ENCODE data around the gene UXS1. TPM values are rescaled to one million over a fixed set of nuclear protein-coding genes. Genes with fewer than 3 reads are reported as not detected.
"Not testable (repeated sequence)": the region's sequence is repeated elsewhere in the genome, so short reads cannot be mapped to it uniquely, and the experiment has no call there.

Gene UXS1
- total RNA-seq: 10 to 100 TPM; 28.3 to 49.1 TPM

GRCh38 chr2:106193977-106194778, at the start of gene UXS1:
Gene UXS1, minus strand, starts transcription at chr2:106194301. Its CDS starts 60 bp downstream, at chr2:106194241.
- peaks cover 4 to 34% of the 10 kb centered on the region in 2 donors for H3K4me1 ChIP-seq (ENCODE audit: control insufficient read depth in 1 of 2, low read depth in 2 of 2)
- ATAC-seq (ENCODE audit: insufficient number of reproducible peaks, low FRiP score, low read depth) (peak; percentile 83), DNase-seq (ENCODE audit: low spot score) (peak; percentile 88)
- peak within 1 kb of the TSS; percentile 95 for H3K4me3 ChIP-seq
- TF ChIP-seq CTCF (IDR thresholded peaks at IDR 0.05): no peak
- peak within 1 kb of the TSS; percentile 49 to 64 for H3K27ac ChIP-seq
- H3K9me3 ChIP-seq: no peaks in the 10 kb centered on the region
- no peaks in the 10 kb centered on the region for H3K36me3 ChIP-seq
- no peaks in the 10 kb centered on the region for H3K27me3 ChIP-seq (replicated peaks; ENCODE audit: insufficient read depth)

GRCh38 chr2:106239491-106239890, 45.4 kb upstream of the UXS1 start:
- H3K27ac ChIP-seq; ATAC-seq (ENCODE audit: insufficient number of reproducible peaks, low FRiP score, low read depth); DNase-seq (ENCODE audit: low spot score); H3K4me1 ChIP-seq (ENCODE audit: control insufficient read depth in 1 of 2, low read depth in 2 of 2); H3K36me3 ChIP-seq; H3K4me3 ChIP-seq; H3K27me3 ChIP-seq (replicated peaks; ENCODE audit: insufficient read depth): not testable (repeated sequence)
- H3K9me3 ChIP-seq: peaks cover 12% of the 10 kb centered on the region

- not testable (repeated sequence) for H3K27ac ChIP-seq; DNase-seq (ENCODE audit: low spot score); H3K4me3 ChIP-seq; H3K36me3 ChIP-seq; H3K27me3 ChIP-seq (replicated peaks; ENCODE audit: insufficient read depth); H3K4me1 ChIP-seq (ENCODE audit: control insufficient read depth in 1 of 2, low read depth in 2 of 2); ATAC-seq (ENCODE audit: insufficient number of reproducible peaks, low FRiP score, low read depth)
- H3K9me3 ChIP-seq: peaks cover 12% of the 10 kb centered on the region
Observed at GRCh38 chr2:106235392-106235791, 41.3 kb upstream of the UXS1 start.

GRCh38 chr2:106233350-106233706, 39.2 kb upstream of the UXS1 start:
- TF ChIP-seq CTCF (IDR thresholded peaks at IDR 0.05): no peak
- Histone ChIP-seq H3K36me3 (no peaks in the 10 kb centered on the region), H3K9me3 (peaks cover 12% of the 10 kb centered on the region), H3K4me3 (no peak overlapping the region), H3K27me3 (replicated peaks; ENCODE audit: insufficient read depth) (no peaks in the 10 kb centered on the region), H3K27ac (no peak overlapping the region), H3K4me1 (ENCODE audit: control insufficient read depth in 1 of 2, low read depth in 2 of 2) (no peaks in the 10 kb centered on the region)
- DNase-seq (ENCODE audit: low spot score) (no peak), ATAC-seq (ENCODE audit: insufficient number of reproducible peaks, low FRiP score, low read depth) (no peak)

- no peak overlapping the region for H3K27ac ChIP-seq
- DNase-seq (ENCODE audit: low spot score) (no peak), ATAC-seq (ENCODE audit: insufficient number of reproducible peaks, low FRiP score, low read depth) (no peak)
- H3K36me3 ChIP-seq: no peaks in the 10 kb centered on the region
- H3K4me1 ChIP-seq (ENCODE audit: control insufficient read depth in 1 of 2, low read depth in 2 of 2): no peaks in the 10 kb centered on the region
- TF ChIP-seq CTCF (IDR thresholded peaks at IDR 0.05): no peak
- peaks cover 12% of the 10 kb centered on the region for H3K9me3 ChIP-seq
- no peak overlapping the region for H3K4me3 ChIP-seq
- H3K27me3 ChIP-seq (replicated peaks; ENCODE audit: insufficient read depth): no peaks in the 10 kb centered on the region
Observed at GRCh38 chr2:106232638-106233349, 38.7 kb upstream of the UXS1 start.

- Histone ChIP-seq H3K27ac (no peak overlapping the region), H3K4me1 (ENCODE audit: control insufficient read depth in 1 of 2, low read depth in 2 of 2) (no peaks in the 10 kb centered on the region), H3K27me3 (replicated peaks; ENCODE audit: insufficient read depth) (no peaks in the 10 kb centered on the region), H3K9me3 (no peaks in the 10 kb centered on the region), H3K4me3 (no peak overlapping the region), H3K36me3 (no peaks in the 10 kb centered on the region)
- no peak for DNase-seq (ENCODE audit: low spot score)
- TF ChIP-seq CTCF (IDR thresholded peaks at IDR 0.05): no peak
- no peak for ATAC-seq (ENCODE audit: insufficient number of reproducible peaks, low FRiP score, low read depth)
Observed at GRCh38 chr2:106223347-106223746, 29.2 kb upstream of the UXS1 start.

- H3K36me3 ChIP-seq; H3K9me3 ChIP-seq; DNase-seq (ENCODE audit: low spot score); H3K4me3 ChIP-seq; H3K4me1 ChIP-seq (ENCODE audit: control insufficient read depth in 1 of 2, low read depth in 2 of 2); H3K27me3 ChIP-seq (replicated peaks; ENCODE audit: insufficient read depth); ATAC-seq (ENCODE audit: insufficient number of reproducible peaks, low FRiP score, low read depth); H3K27ac ChIP-seq: not testable (repeated sequence)
Observed at GRCh38 chr2:106222057-106222456, 28.0 kb upstream of the UXS1 start.

Data from thoracic aorta (tissue), 2 donors.